ELF-1 (cell line): ENCODE data around the gene GLIS1.

Experiments
- DNase-seq: peaks from one replicate; pipeline ENCODE4 v3.0.0-alpha.2; 2016; ENCODE audit warnings: low read depth, low spot score

The GLIS1 gene

GRCh38 chr1:53582211-53583020 lies 156.5 kb downstream of the GLIS1 start:
- DNase-seq: peak; percentile 33

DNA sequence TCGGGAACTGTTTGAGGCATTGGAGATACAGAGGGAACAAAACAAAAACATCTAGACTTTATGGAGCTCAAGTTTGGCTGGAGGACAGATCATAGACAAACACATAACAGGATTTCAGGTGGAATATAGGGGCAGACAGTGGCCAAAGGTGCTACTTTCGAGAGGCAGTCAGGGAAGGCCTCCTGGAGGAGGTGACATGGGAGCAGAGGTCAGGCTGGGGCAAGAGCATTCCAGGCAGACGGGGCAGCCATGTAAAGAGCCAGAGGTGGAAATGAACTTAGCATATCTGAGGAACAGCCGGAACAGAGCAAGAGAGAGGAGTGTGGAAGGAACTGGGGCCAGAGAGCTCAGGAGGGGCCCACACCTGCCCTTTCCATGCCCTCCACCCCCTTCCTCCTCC lies 157.5 kb downstream of the GLIS1 start:
- DNase-seq: no peak

- no peak for DNase-seq
Observed at GRCh38 chr1:53580739-53581475, 158.1 kb downstream of the GLIS1 start.

GRCh38 chr1:53580009-53580400 lies 159.0 kb downstream of the GLIS1 start:
- DNase-seq: no peak

DNA sequence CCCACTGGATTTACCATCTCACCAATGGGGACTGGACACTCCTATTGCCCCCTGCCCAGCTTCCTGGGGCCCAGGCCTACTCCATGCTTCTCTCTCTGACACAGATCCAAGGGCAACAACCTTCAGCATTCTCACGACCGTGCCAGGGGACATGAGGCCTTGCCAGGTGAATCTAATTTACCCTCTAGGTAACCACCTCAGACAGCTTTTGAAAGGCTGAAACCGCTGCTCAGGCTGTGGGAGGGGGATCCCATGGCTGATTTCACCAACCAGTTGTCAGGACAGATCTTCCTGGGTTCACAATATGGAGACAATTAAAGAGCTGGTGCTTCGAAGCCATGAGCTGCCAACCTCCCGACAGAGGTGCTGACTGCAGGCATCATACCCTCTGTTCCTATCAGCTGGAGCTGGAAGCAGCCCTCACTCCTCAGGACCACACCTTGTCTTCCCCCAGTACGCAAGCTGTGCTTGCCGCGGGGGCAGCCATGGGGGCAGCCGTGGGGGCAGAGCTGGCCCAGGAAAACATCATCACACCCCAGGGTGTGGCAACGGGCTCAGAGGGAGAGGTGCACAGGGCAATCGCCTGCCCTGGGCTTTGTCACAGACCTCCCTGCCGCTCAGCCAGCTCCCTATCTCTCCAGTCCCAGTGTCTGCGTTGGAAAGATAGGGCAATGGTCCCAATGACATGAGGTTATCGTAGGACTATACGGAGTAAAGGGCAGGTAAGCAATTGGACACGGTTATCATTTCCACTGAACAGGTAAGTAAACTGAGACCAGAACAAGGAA lies 159.5 kb downstream of the GLIS1 start:
- DNase-seq: no peak

DNA sequence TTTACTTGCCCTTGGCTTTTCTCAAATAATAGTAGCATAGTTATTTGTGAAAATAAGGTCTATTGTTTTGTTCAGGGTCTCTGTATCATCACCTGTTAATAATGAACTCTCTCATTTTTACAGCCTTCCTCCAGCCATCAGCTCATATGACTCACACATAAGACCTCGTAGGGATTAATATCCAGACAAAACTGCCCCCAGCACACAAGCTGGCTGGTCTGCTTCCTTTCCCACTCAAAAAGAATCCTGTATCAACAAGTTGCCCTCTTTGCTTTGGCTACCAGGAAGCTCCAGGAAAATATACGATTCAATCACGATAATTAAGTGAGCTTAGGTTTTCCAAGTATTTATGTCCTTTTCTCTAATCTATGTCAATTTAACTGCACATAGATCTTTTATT lies 160.6 kb downstream of the GLIS1 start:
- no peak for DNase-seq

- no peak for DNase-seq
Observed at GRCh38 chr1:53577761-53578100, 161.2 kb downstream of the GLIS1 start.

GRCh38 chr1:53576866-53577760 lies 161.9 kb downstream of the GLIS1 start:
- DNase-seq: no peak

DNA sequence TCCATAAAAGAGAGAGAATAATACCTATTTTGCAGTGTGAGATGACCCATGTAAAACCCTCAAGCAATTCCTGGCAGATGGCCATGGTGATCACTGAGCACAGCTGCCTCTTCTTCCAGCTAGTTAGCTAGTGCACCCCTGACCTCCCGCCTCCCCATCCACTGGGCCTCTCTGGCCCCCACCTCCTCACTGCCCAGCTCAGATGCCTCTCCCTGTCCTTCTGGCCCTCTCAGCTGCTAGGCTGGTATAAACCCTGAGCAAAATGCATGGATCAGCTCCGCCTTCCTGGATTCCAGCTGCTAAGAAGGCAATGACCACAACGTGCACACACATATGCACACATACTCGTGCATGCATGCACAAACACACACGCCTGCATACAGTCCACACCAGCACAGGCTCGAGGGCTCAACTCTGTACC lies 162.6 kb downstream of the GLIS1 start:
- no peak for DNase-seq

- no peak for DNase-seq
Observed at GRCh38 chr1:53575955-53576320, 163.0 kb downstream of the GLIS1 start.

- no peak for DNase-seq
Observed at GRCh38 chr1:53575141-53575954, 163.6 kb downstream of the GLIS1 start.

DNA sequence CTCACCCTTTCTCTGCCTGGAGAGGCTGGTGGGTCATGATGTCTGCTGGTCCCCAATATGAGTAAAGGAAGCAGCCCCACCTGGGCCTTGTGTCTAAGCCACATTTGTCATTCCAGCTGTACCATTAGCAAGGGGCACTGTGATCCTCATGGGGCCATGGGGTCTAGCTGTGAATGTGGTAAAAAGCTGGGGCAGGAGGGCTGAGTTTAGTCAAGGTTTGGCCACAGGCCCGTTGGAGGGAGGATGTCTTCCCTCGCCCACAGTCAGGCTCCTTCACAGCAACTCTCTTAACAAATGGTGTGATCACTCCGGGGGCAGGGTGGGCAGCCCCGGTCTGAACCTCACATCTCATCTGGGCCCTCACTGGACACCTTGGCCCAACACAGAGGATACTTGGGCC lies 164.3 kb downstream of the GLIS1 start:
- no peak for DNase-seq

- no peak for DNase-seq
Observed at GRCh38 chr1:53573931-53574330, 165.0 kb downstream of the GLIS1 start.

GRCh38 chr1:53573522-53573921 lies 165.4 kb downstream of the GLIS1 start:
- DNase-seq: no peak

GRCh38 chr1:53572815-53573173 lies 166.2 kb downstream of the GLIS1 start:
- peak; percentile 70 for DNase-seq

DNA sequence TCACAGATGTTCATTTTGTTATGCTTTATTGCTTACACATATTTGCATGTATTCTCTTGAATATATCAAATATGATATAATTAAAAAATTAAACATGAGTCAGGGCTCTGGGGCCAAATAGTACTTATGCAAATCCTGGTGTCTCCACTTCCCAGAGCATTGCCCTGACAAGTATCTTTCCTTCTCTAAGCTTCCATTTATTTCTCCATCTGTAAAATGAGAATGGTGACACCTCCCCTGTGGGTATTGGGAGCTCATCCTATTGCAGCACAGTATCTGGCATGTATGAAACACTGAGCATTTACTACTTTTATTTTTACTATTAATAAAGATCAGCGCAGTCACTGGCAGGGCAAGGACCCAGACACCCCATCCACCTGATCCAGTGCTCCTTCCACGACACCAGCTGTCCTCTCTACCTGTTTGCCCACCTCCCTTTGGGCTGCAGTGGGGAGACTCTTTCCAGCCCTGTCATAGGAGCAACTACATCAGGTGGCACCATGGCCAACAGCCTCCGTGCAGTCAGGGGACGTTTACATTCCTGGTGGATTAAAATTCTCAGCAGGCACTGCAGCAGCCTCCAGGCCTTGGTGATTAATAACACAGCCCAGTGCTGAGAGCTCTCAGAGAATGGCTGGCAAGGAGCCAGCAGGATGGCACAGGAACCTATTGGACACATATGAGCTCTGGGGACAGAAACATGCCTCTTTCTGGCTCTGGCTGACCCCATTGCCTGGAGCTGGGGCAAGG lies 166.7 kb downstream of the GLIS1 start:
- DNase-seq: peak; percentile 73

- DNase-seq: no peak
Observed at GRCh38 chr1:53568540-53568939, 170.4 kb downstream of the GLIS1 start.

DNA sequence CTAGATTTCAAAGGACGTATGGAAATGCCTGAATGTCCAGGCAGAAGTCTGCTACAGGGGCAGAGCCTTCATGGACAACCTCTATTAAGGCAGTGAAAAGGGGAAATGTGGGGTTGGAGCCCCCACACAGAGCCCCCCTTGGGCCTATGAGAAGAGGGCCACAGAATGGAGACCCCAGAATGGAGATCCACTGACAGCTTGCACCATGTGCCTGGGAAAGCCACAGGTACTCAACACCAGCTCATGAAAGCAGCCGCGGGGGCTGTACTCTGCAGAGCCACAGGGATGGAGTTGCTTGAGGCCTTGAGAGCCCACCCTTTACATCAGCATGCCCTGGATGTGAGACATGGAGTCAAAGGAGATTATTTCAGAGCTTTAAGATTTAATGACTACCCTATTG lies 171.1 kb downstream of the GLIS1 start:
- DNase-seq: no peak

GRCh38 chr1:53567450-53567849 lies 171.5 kb downstream of the GLIS1 start:
- no peak for DNase-seq

DNA sequence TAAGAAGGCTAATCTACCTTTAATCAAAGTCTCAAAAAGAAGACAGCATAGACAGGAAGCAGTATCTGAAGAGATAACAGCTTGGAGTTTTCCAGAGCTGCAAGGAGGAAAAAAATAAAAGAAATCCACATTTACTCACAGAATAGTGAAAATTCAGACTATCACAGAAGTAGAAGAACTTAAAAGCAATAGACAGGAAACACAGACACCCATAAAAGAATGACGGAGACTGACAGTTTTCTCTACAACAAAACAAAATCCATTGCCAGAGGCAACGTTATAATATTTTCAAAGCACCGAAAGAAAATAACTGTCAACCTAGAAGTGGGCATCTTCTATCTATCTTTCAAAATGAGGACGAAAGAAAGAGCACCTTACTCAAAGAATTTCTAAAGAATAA lies 175.4 kb downstream of the GLIS1 start:
- no peak for DNase-seq
